HepG2 (cell line): ENCODE results near the gene GFOD1. TPM values are rescaled to one million over a fixed set of nuclear protein-coding genes. Genes with fewer than 3 reads are reported as not detected.

ENCODE experiments used
- AHDC1 ChIP-seq: sonication (generic); formaldehyde crosslinking; IDR thresholded peaks from 2 replicates; pipeline ENCODE4 v1.5.1; 2020; ENCODE audit warnings: mild to moderate bottlenecking, missing genetic modification reagents, borderline replicate concordance
- CENPBD1 ChIP-seq: sonication (generic); formaldehyde crosslinking; IDR thresholded peaks from 2 replicates; pipeline ENCODE4 v1.8.0; 2022; ENCODE audit warnings: missing genetic modification reagents, low read depth, mild to moderate bottlenecking, borderline replicate concordance
- E2F2 ChIP-seq: sonication (generic); formaldehyde crosslinking; IDR thresholded peaks from 2 replicates; pipeline ENCODE4 v1.4.0; 2020; ENCODE audit warnings: missing genetic modification reagents, borderline replicate concordance
- KMT2A ChIP-seq: sonication (generic); formaldehyde crosslinking; IDR thresholded peaks from 2 replicates; pipeline ENCODE4 v1.4.0; 2020; ENCODE audit warnings: missing genetic modification reagents
- MTF1 ChIP-seq: sonication (generic); formaldehyde crosslinking; IDR thresholded peaks from 2 replicates; pipeline ENCODE4 v1.5.0; 2020; ENCODE audit warnings: missing genetic modification reagents
- SOX6 ChIP-seq, 2 experiments: fragments of 450-650 bp in 1 of 2; sonication (generic) in 1 of 2; formaldehyde crosslinking in 1 of 2; IDR thresholded peaks; 2 replicates each; pipeline versions ENCODE4 v1.4.0 to v1.6.1; 2017 to 2020; ENCODE audit warnings: antibody characterized with exemption in 1 of 2, mild to moderate bottlenecking in 1 of 2, missing genetic modification reagents in 1 of 2
- ZNF17 ChIP-seq: sonication (generic); formaldehyde crosslinking; IDR thresholded peaks from 2 replicates; pipeline ENCODE4 v1.5.0; 2020; ENCODE audit warnings: mild to moderate bottlenecking, missing genetic modification reagents
- ZNF225 ChIP-seq: sonication (generic); formaldehyde crosslinking; IDR thresholded peaks from 2 replicates; pipeline ENCODE4 v1.4.0; 2020; ENCODE audit warnings: mild to moderate bottlenecking, missing genetic modification reagents
- ZNF318 ChIP-seq: sonication (generic); formaldehyde crosslinking; IDR thresholded peaks from 2 replicates; pipeline ENCODE4 v1.4.0; 2020; ENCODE audit warnings: mild to moderate bottlenecking, missing genetic modification reagents
- ZNF44 ChIP-seq: sonication (generic); formaldehyde crosslinking; IDR thresholded peaks from 2 replicates; pipeline ENCODE4 v1.5.1; 2020; ENCODE audit warnings: mild to moderate bottlenecking, missing genetic modification reagents
- polyA plus RNA-seq, 8 experiments: library from polyadenylated mRNA; depleted of rRNA in 3 of 8; stranded (reverse) in 7 of 8; unstranded in 1 of 8; fragments of >200 nt; fragmentation: Illumina TruSeq in 4 of 8; extraction: Trizol in 4 of 8; gene quantifications; 2 replicates each; pipeline versions ENCODE4 v1.2.1 to v1.2.3, GENCODE V29; 2011 to 2016; ENCODE audit warnings: low read depth in 4 of 8, missing spikeins in 1 of 8, mixed read lengths in 1 of 8; ENCODE audit not compliant: insufficient read depth in 1 of 8
- total RNA-seq, 5 experiments: library from RNA; depleted of rRNA; stranded (reverse); fragments of >200 nt; fragmentation: Illumina TruSeq; extraction: Trizol; gene quantifications; 2 replicates each; pipeline ENCODE4 v1.2.3, GENCODE V29; 2016; ENCODE audit warnings: low read depth in 1 of 5

The GFOD1 gene
- total and polyA plus RNA-seq, 2 of the 13 experiments (the other 11 are each of a cell fraction or from before 2014, with no cell fraction given): 1.9 to 6.4 TPM

GRCh38 chr6:13338038-13338437 is 149.4 kb downstream of the GFOD1 start (continued):
- TF ChIP-seq ZNF318 (CRISPR knock-in tag) (no peak), MTF1 (CRISPR knock-in tag) (no peak), ZNF44 (CRISPR knock-in tag) (no peak), ZNF225 (CRISPR knock-in tag) (no peak), E2F2 (CRISPR knock-in tag) (no peak), AHDC1 (CRISPR knock-in tag) (no peak), CENPBD1 (CRISPR knock-in tag) (no peak), KMT2A (no peak), SOX6 (IDR thresholded peaks at IDR 0.05) (no peak), SOX6 (CRISPR knock-in tag; IDR thresholded peaks at IDR 0.05) (no peak), ZNF17 (CRISPR knock-in tag) (no peak)
